GM12878 (cell line): ENCODE results near the gene PRKAR2B. TPM values are rescaled to one million over a fixed set of nuclear protein-coding genes. Genes with fewer than 3 reads are reported as not detected.

ENCODE experiments used
- ATAC-seq: fragments of 200-7000 bp; cut with Tn5 transposase; 3 replicates; pipeline ENCODE4 v1.9.1; 2020; ENCODE audit warnings: mild to moderate bottlenecking, moderate library complexity
- BruUV-seq: library from RNA; stranded (reverse); fragments of 400-500 nt; replicated peaks from 2 replicates; lab custom pipeline; 2021; lab: Mats Ljungman, UMichigan
- CTCF ChIA-PET: fragments of 300-600 bp; sonication (Branson Sonifier 250); formaldehyde crosslinking; extraction: SDS; loops from one replicate; lab custom pipeline; 2021; ENCODE audit warnings: inconsistent platforms; lab: Yijun Ruan, JAX
- POLR2A ChIA-PET: fragments of 350-600 bp; formaldehyde crosslinking; extraction: SDS; loops from one replicate; lab custom pipeline; 2021; ENCODE audit warnings: inconsistent platforms; lab: Charles Lee
- RAD21 ChIA-PET: fragments of 300-600 bp; sonication (Branson Sonifier 250); formaldehyde crosslinking; loops from one replicate; lab custom pipeline; 2023; ENCODE audit warnings: antibody characterized with exemption; ENCODE audit not compliant: unreplicated experiment; lab: Charles Lee
- SMC1A ChIA-PET: fragments of 300-600 bp; sonication (Branson Sonifier 250); formaldehyde crosslinking; loops from one replicate; lab custom pipeline; 2023; ENCODE audit not compliant: unreplicated experiment, uncharacterized antibody; lab: Charles Lee
- DNase-seq: peaks from one replicate; pipeline ENCODE4 v3.0.0-alpha.2; 2011; ENCODE audit warnings: low read depth, low spot score
- FAIRE-seq: peaks from 3 replicates; lab custom pipeline; 2011; peaks lifted over from hg19 to GRCh38; lab: Jason Lieb, UNC
- H2AFZ ChIP-seq: 2 replicates; pipeline ENCODE4 v1.6.0; 2011; ENCODE audit warnings: low read depth, low read length, control low read depth; ENCODE audit not compliant: control insufficient read depth
- H3K27ac ChIP-seq: 2 replicates; pipeline ENCODE4 v1.5.1; 2011; ENCODE audit warnings: control low read depth; ENCODE audit not compliant: control insufficient read depth, insufficient read depth
- H3K27me3 ChIP-seq, 2 experiments: replicated peaks in 1 of 2; 2 replicates each; pipeline versions ENCODE4 v1.6.0 to v1.6.1; 2011; ENCODE audit warnings: low read length in 1 of 2; ENCODE audit not compliant: control insufficient read depth in 2 of 2, insufficient read depth in 2 of 2
- H3K36me3 ChIP-seq, 2 experiments: 2 replicates each; pipeline ENCODE4 v1.5.1; 2011; ENCODE audit warnings: low read length in 1 of 2; ENCODE audit not compliant: control insufficient read depth in 2 of 2, insufficient read depth in 2 of 2
- H3K4me1 ChIP-seq: 2 replicates; pipeline ENCODE4 v1.6.1; 2011; ENCODE audit warnings: mild to moderate bottlenecking, low read length, moderate library complexity, mixed read lengths; ENCODE audit not compliant: control insufficient read depth, insufficient read depth
- H3K4me2 ChIP-seq: 2 replicates; pipeline ENCODE4 v1.6.0; 2011; ENCODE audit warnings: control low read depth; ENCODE audit not compliant: control insufficient read depth, insufficient read depth
- H3K4me3 ChIP-seq: fragments of 200-600 bp; sonication (generic); 2 replicates; pipeline ENCODE4 v1.5.1; 2016
- H3K79me2 ChIP-seq: 2 replicates; pipeline ENCODE4 v1.6.0; 2011; ENCODE audit warnings: low read length; ENCODE audit not compliant: control insufficient read depth, insufficient read depth
- H3K9ac ChIP-seq: 2 replicates; pipeline ENCODE4 v1.8.0; 2011; ENCODE audit warnings: low read length, control low read depth, mixed read lengths; ENCODE audit not compliant: control insufficient read depth, insufficient read depth
- H3K9me3 ChIP-seq: replicated peaks from 3 replicates; pipeline ENCODE4 v1.5.1; 2011; ENCODE audit warnings: mild to moderate bottlenecking, low read length; ENCODE audit not compliant: control insufficient read depth, insufficient read depth
- H4K20me1 ChIP-seq: 2 replicates; pipeline ENCODE4 v1.6.0; 2011; ENCODE audit not compliant: control insufficient read depth, insufficient read depth
- BCL11A ChIP-seq: IDR thresholded peaks from 2 replicates; pipeline ENCODE4 v1.6.1; 2011; ENCODE audit warnings: low read depth, low read length
- BRCA1 ChIP-seq: IDR thresholded peaks from 2 replicates; pipeline ENCODE4 v1.6.1; 2011; ENCODE audit warnings: low read depth, low read length, improper control_type of control experiment
- CTCF ChIP-seq, 3 experiments: IDR thresholded peaks in 2 of 3; conservative IDR thresholded peaks in 1 of 3; 2 replicates each; pipeline ENCODE4 v1.5.1; 2011; ENCODE audit warnings: low read depth in 3 of 3, low read length in 3 of 3, mild to moderate bottlenecking in 3 of 3, control low read depth in 2 of 3, moderate library complexity in 2 of 3, inconsistent platforms in 1 of 3, mixed read lengths in 1 of 3; ENCODE audit not compliant: control insufficient read depth in 2 of 3, insufficient read depth in 1 of 3; ENCODE audit errors: extremely low read depth in 1 of 3
- GABPA ChIP-seq: IDR thresholded peaks from 2 replicates; pipeline ENCODE4 v1.6.1; 2014; ENCODE audit warnings: antibody characterized with exemption, low read depth, mild to moderate bottlenecking, inconsistent platforms
- LARP7 ChIP-seq: fragments of 450-650 bp; IDR thresholded peaks from 2 replicates; pipeline ENCODE4 v1.6.1; 2017; ENCODE audit warnings: mild to moderate bottlenecking
- PAX5 ChIP-seq: IDR thresholded peaks from 2 replicates; pipeline ENCODE4 v1.6.1; 2011; ENCODE audit warnings: low read depth, low read length, borderline replicate concordance
- PBX3 ChIP-seq: IDR thresholded peaks from 2 replicates; pipeline ENCODE4 v1.6.1; 2011; ENCODE audit warnings: mild to moderate bottlenecking, low read depth, low read length, moderate library complexity; ENCODE audit not compliant: insufficient replicate concordance
- PKNOX1 ChIP-seq: fragments of 450-650 bp; IDR thresholded peaks from 2 replicates; pipeline ENCODE4 v1.6.1; 2016; ENCODE audit warnings: mild to moderate bottlenecking
- RAD51 ChIP-seq: fragments of 450-650 bp; IDR thresholded peaks from 2 replicates; pipeline ENCODE4 v1.6.1; 2016; ENCODE audit warnings: moderate library complexity, mild to moderate bottlenecking, inconsistent platforms
- SP1 ChIP-seq: IDR thresholded peaks from one replicate; pipeline ENCODE4 v1.6.1; 2011; ENCODE audit warnings: low read depth, low read length
- SREBF1 ChIP-seq: IDR thresholded peaks from 2 replicates; pipeline ENCODE4 v1.6.1; 2012; ENCODE audit warnings: mild to moderate bottlenecking, low read length
- ZNF217 ChIP-seq: fragments of 450-650 bp; IDR thresholded peaks from 2 replicates; pipeline ENCODE4 v1.6.1; 2017; ENCODE audit warnings: antibody characterized with exemption, mild to moderate bottlenecking
- in situ Hi-C: fragments of 300-500 bp; cut with MboI; formaldehyde crosslinking; loops from 9 replicates; pipeline ENCODE4 v1.14.3; 2018; ENCODE audit warnings: mixed read lengths
- intact Hi-C: fragments of 100-400 bp; cut with micrococcal nuclease; formaldehyde crosslinking; loops from one replicate; pipeline ENCODE4 v1.14.2; 2022; ENCODE audit not compliant: unreplicated experiment
- polyA plus RNA-seq, 11 experiments: library from polyadenylated mRNA; depleted of rRNA in 4 of 11; unstranded in 6 of 11; stranded (reverse) in 5 of 11; fragments of >200 nt; fragmentation: Nextera tagmentation in 4 of 11; fragmentation: Illumina TruSeq in 1 of 11; extraction: Ambion mirVana in 4 of 11; extraction: Trizol in 1 of 11; gene quantifications; 1 replicate in 1 of 11; 2 replicates in 10 of 11; pipeline versions ENCODE4 v1.2.1 to v1.2.3, GENCODE V29; 2011 to 2016; ENCODE audit warnings: inconsistent platforms in 2 of 11, missing spikeins in 2 of 11, low read depth in 1 of 11
- total RNA-seq, 4 experiments: library from RNA; depleted of rRNA in 3 of 4; stranded (reverse); fragments of >200 nt in 3 of 4; fragmentation: Illumina TruSeq in 1 of 4; extraction: Trizol in 1 of 4; gene quantifications; 2 replicates each; pipeline versions ENCODE4 v1.2.1 to v1.2.3, GENCODE V29; 2013 to 2021
- TF ChIP-seq, protein P1 (sequence below): fragments of 450-650 bp; conservative IDR thresholded peaks from 2 replicates; pipeline ENCODE4 v1.6.1; 2017; ENCODE audit warnings: mild to moderate bottlenecking, moderate library complexity
- TF ChIP-seq, protein P2 (sequence below): fragments of 450-650 bp; IDR thresholded peaks from 2 replicates; pipeline ENCODE4 v1.6.1; 2017; ENCODE audit warnings: mild to moderate bottlenecking, moderate library complexity

PRKAR2B gene
- total and polyA plus RNA-seq, 10 of the 15 experiments (the other 5 are each of a cell fraction or from before 2014, with no cell fraction given), result 0.01 to 0.18 (median 0.04) TPM; not detected in 4

DNA sequence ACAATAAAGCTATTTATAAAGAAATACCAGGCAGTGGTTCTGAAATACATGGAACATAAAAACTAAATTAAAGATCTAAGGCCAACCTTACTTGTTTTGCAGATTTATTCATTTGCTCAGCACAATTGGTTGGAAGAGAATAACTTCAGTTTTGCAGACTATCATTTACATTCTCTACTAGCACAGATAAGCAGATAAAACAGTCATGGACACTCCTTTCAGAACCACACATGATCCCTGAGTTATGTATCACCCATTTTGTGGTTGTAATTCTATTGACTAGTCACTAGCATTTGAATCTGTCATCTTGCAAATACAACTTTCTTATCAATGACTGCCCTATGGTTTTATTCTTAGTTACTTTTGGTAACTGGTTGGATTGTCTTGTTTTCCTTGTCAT, 45.1 kb downstream of the PRKAR2B start:
- POLR2A ChIA-PET, result no interaction called here
- TF ChIP-seq PKNOX1 (no peak), BCL11A (no peak), PAX5 (no peak), SP1 (no peak), RAD51 (no peak), CTCF (IDR thresholded peaks at IDR 0.05 in 2 of 3, conservative IDR thresholded peaks at IDR 0.05 in 1 of 3; ENCODE audit: control insufficient read depth in 2 of 3, extremely low read depth in 1 of 3, insufficient read depth in 1 of 3, low read depth in 3 of 3, low read length in 3 of 3) (no peak), BRCA1 (no peak), LARP7 (no peak), PBX3 (no peak), SREBF1 (no peak), ZNF217 (no peak), GABPA (no peak)
- TF ChIP-seq, protein P1, sequence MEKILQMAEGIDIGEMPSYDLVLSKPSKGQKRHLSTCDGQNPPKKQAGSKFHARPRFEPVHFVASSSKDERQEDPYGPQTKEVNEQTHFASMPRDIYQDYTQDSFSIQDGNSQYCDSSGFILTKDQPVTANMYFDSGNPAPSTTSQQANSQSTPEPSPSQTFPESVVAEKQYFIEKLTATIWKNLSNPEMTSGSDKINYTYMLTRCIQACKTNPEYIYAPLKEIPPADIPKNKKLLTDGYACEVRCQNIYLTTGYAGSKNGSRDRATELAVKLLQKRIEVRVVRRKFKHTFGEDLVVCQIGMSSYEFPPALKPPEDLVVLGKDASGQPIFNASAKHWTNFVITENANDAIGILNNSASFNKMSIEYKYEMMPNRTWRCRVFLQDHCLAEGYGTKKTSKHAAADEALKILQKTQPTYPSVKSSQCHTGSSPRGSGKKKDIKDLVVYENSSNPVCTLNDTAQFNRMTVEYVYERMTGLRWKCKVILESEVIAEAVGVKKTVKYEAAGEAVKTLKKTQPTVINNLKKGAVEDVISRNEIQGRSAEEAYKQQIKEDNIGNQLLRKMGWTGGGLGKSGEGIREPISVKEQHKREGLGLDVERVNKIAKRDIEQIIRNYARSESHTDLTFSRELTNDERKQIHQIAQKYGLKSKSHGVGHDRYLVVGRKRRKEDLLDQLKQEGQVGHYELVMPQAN, result no peak
- TF ChIP-seq, protein P2, sequence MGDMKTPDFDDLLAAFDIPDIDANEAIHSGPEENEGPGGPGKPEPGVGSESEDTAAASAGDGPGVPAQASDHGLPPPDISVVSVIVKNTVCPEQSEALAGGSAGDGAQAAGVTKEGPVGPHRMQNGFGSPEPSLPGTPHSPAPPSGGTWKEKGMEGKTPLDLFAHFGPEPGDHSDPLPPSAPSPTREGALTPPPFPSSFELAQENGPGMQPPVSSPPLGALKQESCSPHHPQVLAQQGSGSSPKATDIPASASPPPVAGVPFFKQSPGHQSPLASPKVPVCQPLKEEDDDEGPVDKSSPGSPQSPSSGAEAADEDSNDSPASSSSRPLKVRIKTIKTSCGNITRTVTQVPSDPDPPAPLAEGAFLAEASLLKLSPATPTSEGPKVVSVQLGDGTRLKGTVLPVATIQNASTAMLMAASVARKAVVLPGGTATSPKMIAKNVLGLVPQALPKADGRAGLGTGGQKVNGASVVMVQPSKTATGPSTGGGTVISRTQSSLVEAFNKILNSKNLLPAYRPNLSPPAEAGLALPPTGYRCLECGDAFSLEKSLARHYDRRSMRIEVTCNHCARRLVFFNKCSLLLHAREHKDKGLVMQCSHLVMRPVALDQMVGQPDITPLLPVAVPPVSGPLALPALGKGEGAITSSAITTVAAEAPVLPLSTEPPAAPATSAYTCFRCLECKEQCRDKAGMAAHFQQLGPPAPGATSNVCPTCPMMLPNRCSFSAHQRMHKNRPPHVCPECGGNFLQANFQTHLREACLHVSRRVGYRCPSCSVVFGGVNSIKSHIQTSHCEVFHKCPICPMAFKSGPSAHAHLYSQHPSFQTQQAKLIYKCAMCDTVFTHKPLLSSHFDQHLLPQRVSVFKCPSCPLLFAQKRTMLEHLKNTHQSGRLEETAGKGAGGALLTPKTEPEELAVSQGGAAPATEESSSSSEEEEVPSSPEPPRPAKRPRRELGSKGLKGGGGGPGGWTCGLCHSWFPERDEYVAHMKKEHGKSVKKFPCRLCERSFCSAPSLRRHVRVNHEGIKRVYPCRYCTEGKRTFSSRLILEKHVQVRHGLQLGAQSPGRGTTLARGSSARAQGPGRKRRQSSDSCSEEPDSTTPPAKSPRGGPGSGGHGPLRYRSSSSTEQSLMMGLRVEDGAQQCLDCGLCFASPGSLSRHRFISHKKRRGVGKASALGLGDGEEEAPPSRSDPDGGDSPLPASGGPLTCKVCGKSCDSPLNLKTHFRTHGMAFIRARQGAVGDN, result no peak
- FAIRE-seq (no peak), ATAC-seq (no peak), DNase-seq (no peak)
- BruUV-seq, result no TSS peak
- Histone ChIP-seq H3K27me3 (0 out of 4 replicates have a peak, but pooled peaks cover 0 to 3% of the 10 kb centered on the region in 2 experiments), H3K27ac (no peak overlapping the region), H2AFZ (no peak overlapping the region), H3K4me2 (no peak overlapping the region), H3K4me1 (no peaks in the 10 kb centered on the region), H3K9ac (no peak overlapping the region), H3K79me2 (no peaks in the 10 kb centered on the region), H3K36me3 (no peaks in the 10 kb centered on the region), H3K9me3 (no peaks in the 10 kb centered on the region), H4K20me1 (no peaks in the 10 kb centered on the region), H3K4me3 (no peak overlapping the region)
- RAD21 ChIA-PET, result interaction anchor here (1.4 kb wide), 1 partner anchor 297 kb away, joined by 4 read pairs; no protein-coding TSS in a partner anchor
- in situ Hi-C loops (no loop called here), intact Hi-C loops (no loop called here)
- SMC1A ChIA-PET, result no interaction called here
- CTCF ChIA-PET, result no interaction called here
